Skeletal muscle cell (primary cell): ENCODE measurements around the gene RECQL5.
"Not testable (repeated sequence)": the region's sequence is repeated elsewhere in the genome, so short reads cannot be mapped to it uniquely, and the experiment has no call there.

Experiments
- DNase-seq: peaks from one replicate; pipeline ENCODE4 v3.0.0-alpha.2; 2010; ENCODE audit warnings: low read depth
- H3K4me3 ChIP-seq: 2 replicates; pipeline ENCODE4 v1.5.1; 2011; ENCODE audit warnings: low read depth, mild to moderate bottlenecking, control low read depth, low read length, moderate library complexity

The RECQL5 gene

DNA sequence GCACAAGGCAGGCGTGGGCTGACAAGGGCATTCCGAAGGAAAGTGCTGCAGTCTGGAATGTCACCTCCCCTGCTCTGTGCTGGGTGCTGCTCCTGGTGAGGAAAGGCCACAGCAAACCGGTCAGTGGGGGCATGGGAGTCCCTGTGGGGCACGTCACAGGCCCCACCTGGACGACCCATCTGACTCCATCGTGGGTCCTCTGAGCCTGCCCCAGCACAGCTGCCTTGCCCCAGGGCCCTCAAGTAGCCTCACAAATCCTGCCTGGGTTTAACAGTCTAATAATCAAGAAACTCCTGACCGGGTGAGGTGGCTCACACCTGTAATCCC, 82.1 kb downstream of the RECQL5 start:
- no peak for DNase-seq
- H3K4me3 ChIP-seq, result no peak overlapping the region

DNA sequence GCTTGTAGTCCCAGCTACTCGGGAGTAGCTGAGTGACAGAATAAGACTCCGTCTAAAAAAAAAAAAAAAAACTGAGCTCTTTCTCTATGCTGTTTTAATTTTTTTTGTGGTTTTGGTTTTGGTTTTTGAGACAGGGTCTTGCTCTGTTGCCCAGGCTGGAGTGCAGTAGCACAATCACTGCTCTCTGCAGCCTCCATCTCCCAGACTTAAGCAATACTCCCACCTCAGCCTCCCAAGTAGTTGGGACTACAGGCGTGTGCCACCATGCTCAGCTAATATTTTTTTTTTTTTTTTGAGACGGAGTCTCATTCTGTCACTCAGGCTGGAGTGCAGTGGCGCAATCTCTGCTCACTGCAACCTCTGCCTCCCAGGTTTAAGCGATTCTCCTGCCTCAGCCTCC, 83.8 kb downstream of the RECQL5 start:
- DNase-seq, result not testable (repeated sequence)

DNA sequence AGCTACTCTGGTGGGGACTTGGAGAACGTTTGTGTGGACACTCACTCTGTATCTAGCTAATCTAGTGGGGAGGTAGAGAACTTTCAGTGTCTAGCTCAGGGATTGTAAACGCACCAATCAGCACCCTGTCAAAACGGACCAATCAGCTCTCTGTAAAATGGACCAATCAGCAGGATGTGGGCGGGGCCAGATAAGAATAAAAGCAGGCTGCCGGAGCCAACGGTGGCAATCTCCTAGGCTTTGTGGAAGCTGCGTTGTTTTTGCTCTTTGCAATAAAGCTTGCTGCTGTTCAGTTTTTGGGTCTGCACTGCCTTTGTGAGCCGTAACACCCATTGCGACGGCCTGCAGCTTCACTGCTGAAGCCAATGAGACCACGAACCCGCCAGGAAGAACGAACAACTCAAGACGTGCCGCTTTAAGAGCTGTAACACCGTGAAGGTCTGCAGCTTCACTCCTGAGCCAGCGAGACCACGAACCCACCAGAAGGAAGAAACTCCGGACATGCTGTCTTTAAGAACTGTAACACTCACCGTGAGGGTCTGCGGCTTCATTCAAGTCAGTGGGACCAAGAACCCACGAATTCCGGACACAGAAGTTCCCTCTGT, 85.7 kb downstream of the RECQL5 start:
- H3K4me3 ChIP-seq, DNase-seq: not testable (repeated sequence)

More for the DNA sequence above, 83.8 kb downstream of the RECQL5 start:
- not testable (repeated sequence) for H3K4me3 ChIP-seq
